Measurements from ENCODE around the gene LIME1. TPM values are rescaled to one million over a fixed set of nuclear protein-coding genes. Genes with fewer than 3 reads are reported as not detected.
"Not testable (repeated sequence)": the region's sequence is repeated elsewhere in the genome, so short reads cannot be mapped to it uniquely, and the experiment has no call there.

The LIME1 gene
- total RNA-seq, 2 donors from 2014 or later = 4.9 to 14.0 TPM

- intact Hi-C loops (cut with DNase I) = no loop called here
- TF ChIP-seq CTCF (IDR thresholded peaks at IDR 0.05) (no peak), POLR2A (IDR thresholded peaks at IDR 0.05) (no peak)
- no peak for ATAC-seq
- no peak for DNase-seq
- no peak overlapping the region for H3K27ac ChIP-seq
- H3K4me3 ChIP-seq = no peak overlapping the region
- 95 to 100% methylated on average over 1 of the region's 1 CpG for WGBS, 2 donors
- no peaks in the 10 kb centered on the region for H3K27me3 ChIP-seq
- peaks cover 12% of the 10 kb centered on the region for H3K4me1 ChIP-seq
- H3K9me3 ChIP-seq = no peaks in the 10 kb centered on the region
- peaks cover 0 to 7% of the 10 kb centered on the region in 2 donors for H3K36me3 ChIP-seq (replicated peaks in 1 of 2; ENCODE audit: insufficient read depth in 1 of 2, low read depth in 2 of 2)
Measured at GRCh38 chr20:63712191-63712590, 24.3 kb upstream of the LIME1 start.

- Histone ChIP-seq H3K4me3 (no peak overlapping the region), H3K27me3 (no peaks in the 10 kb centered on the region), H3K36me3 (replicated peaks in 1 of 2; ENCODE audit: insufficient read depth in 1 of 2, low read depth in 2 of 2) (peaks cover 0 to 7% of the 10 kb centered on the region in 2 donors), H3K4me1 (no peaks in the 10 kb centered on the region), H3K9me3 (peaks cover 0 to 4% (median 0%) of the 10 kb centered on the region in 3 donors), H3K27ac (no peak overlapping the region)
- DNase-seq (no peak), ATAC-seq (no peak)
- intact Hi-C loops (cut with DNase I) = no loop called here
- 98 to 100% methylated on average over 5 of the region's 5 CpGs for WGBS, 2 donors
- no peak for TF ChIP-seq POLR2A (IDR thresholded peaks at IDR 0.05)
- TF ChIP-seq CTCF (IDR thresholded peaks at IDR 0.05) = no peak
Measured at GRCh38 chr20:63714858-63715257, 21.6 kb upstream of the LIME1 start.

GRCh38 chr20:63718996-63719395 lies 17.5 kb upstream of the LIME1 start:
- no peak for TF ChIP-seq CTCF (IDR thresholded peaks at IDR 0.05)
- no peak for TF ChIP-seq POLR2A (IDR thresholded peaks at IDR 0.05)
- H3K36me3 ChIP-seq (replicated peaks in 1 of 2; ENCODE audit: insufficient read depth in 1 of 2, low read depth in 2 of 2) = peaks cover 0 to 4% of the 10 kb centered on the region in 2 donors
- intact Hi-C loops (cut with DNase I) = no loop called here

GRCh38 chr20:63722967-63723622 lies 13.4 kb upstream of the LIME1 start:
- ATAC-seq; H3K27ac ChIP-seq; H3K9me3 ChIP-seq; H3K4me3 ChIP-seq; DNase-seq; H3K4me1 ChIP-seq; H3K36me3 ChIP-seq (replicated peaks in 1 of 2; ENCODE audit: insufficient read depth in 1 of 2, low read depth in 2 of 2); intact Hi-C loops (cut with DNase I); H3K27me3 ChIP-seq: not testable (repeated sequence)
- WGBS, 2 donors = 85 to 91% methylated on average over 2 of the region's 2 CpGs

More at GRCh38 chr20:63718996-63719395, 17.5 kb upstream of the LIME1 start:
- DNase-seq = no peak
- no peaks in the 10 kb centered on the region for H3K27me3 ChIP-seq
- no peaks in the 10 kb centered on the region for H3K4me1 ChIP-seq
- no peak for ATAC-seq
- WGBS, 2 donors = 93 to 100% methylated on average over 2 of the region's 2 CpGs
- peaks cover 0 to 4% (median 0%) of the 10 kb centered on the region in 3 donors for H3K9me3 ChIP-seq
- no peak overlapping the region for H3K27ac ChIP-seq
- H3K4me3 ChIP-seq = no peak overlapping the region

- not testable (repeated sequence) for H3K27ac ChIP-seq; H3K36me3 ChIP-seq (replicated peaks in 1 of 2; ENCODE audit: insufficient read depth in 1 of 2, low read depth in 2 of 2); DNase-seq; H3K4me3 ChIP-seq; H3K9me3 ChIP-seq; ATAC-seq; H3K27me3 ChIP-seq
- peaks cover 11% of the 10 kb centered on the region for H3K4me1 ChIP-seq
- WGBS, 2 donors = 89 to 95% methylated on average over 18 of the region's 18 CpGs
- intact Hi-C loops (cut with DNase I) = loop anchor here (10.0 kb wide), 1 partner anchor 75 kb away; the partner anchor contains the start of genes RTEL1 and STMN3
Measured at GRCh38 chr20:63730189-63730733, 6.2 kb upstream of the LIME1 start.
